ENCODE results near the gene SEC16A.

DNA sequence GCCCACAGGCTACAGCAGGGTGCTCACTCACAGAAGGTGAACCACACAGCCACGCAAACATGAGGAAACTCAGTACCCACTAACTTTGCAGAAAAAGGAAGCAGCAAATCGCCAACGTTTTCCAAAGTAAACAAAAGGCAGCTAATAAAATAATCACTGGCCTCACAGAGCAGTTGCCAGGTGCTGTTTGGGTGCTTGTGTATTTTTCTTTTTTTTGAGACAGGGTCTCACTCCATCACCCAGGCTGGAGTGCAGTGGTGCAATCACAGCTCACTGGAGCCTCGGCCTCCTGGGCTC is 86.7 kb downstream of the SEC16A start:
- TF ChIP-seq LEF1 (IDR thresholded peaks at IDR 0.05; ENCODE audit: borderline replicate concordance) = no peak
- no peak for TF ChIP-seq SUZ12 (IDR thresholded peaks at IDR 0.05)
- no peak for TF ChIP-seq FOXM1 (IDR thresholded peaks at IDR 0.05; ENCODE audit: borderline replicate concordance)
- TF ChIP-seq BHLHE40 (IDR thresholded peaks at IDR 0.05; ENCODE audit: borderline replicate concordance) = no peak
- TF ChIP-seq SP1 (IDR thresholded peaks at IDR 0.05) = no peak
- TF ChIP-seq NFRKB (IDR thresholded peaks at IDR 0.05) = no peak

All from HEK293T (cell line).